Adrenal gland (tissue), 5 donors: Measurements from ENCODE around the gene METTL1.

Experiments used
- CTCF ChIP-seq, 6 experiments: fragments of 450-650 bp in 4 of 6; fragments of 200-600 bp in 2 of 6; sonication (generic) in 1 of 6; IDR thresholded peaks; 1 replicate in 5 of 6; 2 replicates in 1 of 6; pipeline versions ENCODE4 v1.5.1 to v1.8.0; 2016 to 2021; ENCODE audit warnings: antibody characterized with exemption in 6 of 6, mild to moderate bottlenecking in 2 of 6, moderate library complexity in 1 of 6
- POLR2A ChIP-seq, 2 donors: fragments of 450-650 bp; IDR thresholded peaks; one replicate each; pipeline ENCODE4 v1.6.1; 2017; ENCODE audit warnings: antibody characterized with exemption in 2 of 2, mild to moderate bottlenecking in 2 of 2, moderate library complexity in 1 of 2
- donor health status: DM: no; HTN: no; CAD: no.

DNA sequence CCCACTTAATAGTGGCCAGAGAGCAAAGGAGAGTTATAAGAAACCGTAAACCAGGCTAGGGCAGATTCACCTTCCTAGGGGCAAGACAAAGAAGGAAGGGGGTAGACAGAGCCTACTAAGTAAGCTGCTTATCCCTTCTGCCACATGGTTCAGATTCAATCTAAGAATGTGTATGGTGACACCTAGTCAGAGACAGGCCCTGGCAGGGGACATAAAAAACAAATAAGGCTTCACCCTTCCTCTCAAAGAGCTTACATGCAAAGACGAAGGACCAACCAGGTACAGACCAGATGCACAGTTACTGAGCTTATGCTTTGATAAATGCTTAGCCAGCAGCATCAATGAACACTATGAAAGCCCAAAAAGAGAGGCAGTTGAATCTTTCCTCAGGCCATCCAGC lies 9.4 kb downstream of the METTL1 start:
- TF ChIP-seq POLR2A (IDR thresholded peaks at IDR 0.05) (no peak), CTCF (IDR thresholded peaks at IDR 0.05) (no peak)
